ENCODE measurements around the gene SLC4A3.

DNA sequence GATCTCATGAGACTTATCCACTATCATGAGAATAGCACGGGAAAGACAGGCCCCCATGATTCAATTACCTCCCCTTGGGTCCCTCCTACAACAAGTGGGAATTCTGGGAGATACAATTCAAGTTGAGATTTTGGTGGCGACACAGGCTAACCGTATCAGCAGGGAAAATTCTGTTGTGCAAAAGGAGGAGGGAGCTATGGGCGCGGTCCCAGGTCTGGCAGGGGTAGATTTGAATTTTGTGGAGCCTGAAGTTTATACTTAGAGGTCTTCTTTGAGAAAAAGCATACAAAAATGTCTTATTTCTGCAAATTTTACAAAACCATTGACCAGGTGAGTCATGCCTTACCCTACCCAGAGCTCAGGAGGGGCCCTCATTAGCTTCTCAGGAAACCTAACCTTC is 36.6 kb downstream of the SLC4A3 start:
- TF ChIP-seq, protein P1, sequence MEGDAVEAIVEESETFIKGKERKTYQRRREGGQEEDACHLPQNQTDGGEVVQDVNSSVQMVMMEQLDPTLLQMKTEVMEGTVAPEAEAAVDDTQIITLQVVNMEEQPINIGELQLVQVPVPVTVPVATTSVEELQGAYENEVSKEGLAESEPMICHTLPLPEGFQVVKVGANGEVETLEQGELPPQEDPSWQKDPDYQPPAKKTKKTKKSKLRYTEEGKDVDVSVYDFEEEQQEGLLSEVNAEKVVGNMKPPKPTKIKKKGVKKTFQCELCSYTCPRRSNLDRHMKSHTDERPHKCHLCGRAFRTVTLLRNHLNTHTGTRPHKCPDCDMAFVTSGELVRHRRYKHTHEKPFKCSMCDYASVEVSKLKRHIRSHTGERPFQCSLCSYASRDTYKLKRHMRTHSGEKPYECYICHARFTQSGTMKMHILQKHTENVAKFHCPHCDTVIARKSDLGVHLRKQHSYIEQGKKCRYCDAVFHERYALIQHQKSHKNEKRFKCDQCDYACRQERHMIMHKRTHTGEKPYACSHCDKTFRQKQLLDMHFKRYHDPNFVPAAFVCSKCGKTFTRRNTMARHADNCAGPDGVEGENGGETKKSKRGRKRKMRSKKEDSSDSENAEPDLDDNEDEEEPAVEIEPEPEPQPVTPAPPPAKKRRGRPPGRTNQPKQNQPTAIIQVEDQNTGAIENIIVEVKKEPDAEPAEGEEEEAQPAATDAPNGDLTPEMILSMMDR (conservative IDR thresholded peaks at IDR 0.05; ENCODE audit: low read depth, low read length): no peak
- TF ChIP-seq EZH2 (IDR thresholded peaks at IDR 0.05; ENCODE audit: low read length, unreplicated experiment): no peak
